GM19351 (cell line): Measurements from ENCODE around the gene IFI16.

ENCODE experiments used
- ATAC-seq: cut with Tn5 transposase; IDR thresholded peaks from one replicate; pipeline ENCODE4 v1.9.1; 2021; ENCODE audit warnings: mild to moderate bottlenecking, moderate library complexity; ENCODE audit not compliant: unreplicated experiment

The IFI16 gene

GRCh38 chr1:159056069-159056698 is 46.5 kb downstream of the IFI16 start:
- ATAC-seq: no peak

GRCh38 chr1:159058751-159059150 is 49.0 kb downstream of the IFI16 start:
- no peak for ATAC-seq

- no peak for ATAC-seq
Measured at GRCh38 chr1:159065106-159065505, 55.4 kb downstream of the IFI16 start.

- no peak for ATAC-seq
Measured at GRCh38 chr1:159066108-159066507, 56.4 kb downstream of the IFI16 start.

GRCh38 chr1:159067699-159068621 is 58.3 kb downstream of the IFI16 start:
- ATAC-seq: peak; percentile 81

- no peak for ATAC-seq
Measured at GRCh38 chr1:159068886-159069285, 59.2 kb downstream of the IFI16 start.

- ATAC-seq: no peak
Measured at GRCh38 chr1:159071970-159072582, 62.4 kb downstream of the IFI16 start.

- ATAC-seq: peak; percentile 84
Measured at GRCh38 chr1:159076438-159077119, 66.9 kb downstream of the IFI16 start, which contains the start of gene AIM2. AIM2 (minus strand) TSS chr1:159076766; CDS start chr1:159073499, 3,267 bp downstream.

GRCh38 chr1:159077120-159077961 is 67.6 kb downstream of the IFI16 start:
- peak; percentile 61 for ATAC-seq

GRCh38 chr1:159079525-159079924 is 69.8 kb downstream of the IFI16 start:
- no peak for ATAC-seq

GRCh38 chr1:159081626-159082025 is 71.9 kb downstream of the IFI16 start:
- no peak for ATAC-seq

GRCh38 chr1:159083013-159083412 is 73.3 kb downstream of the IFI16 start:
- no peak for ATAC-seq

GRCh38 chr1:159084152-159084551 is 74.4 kb downstream of the IFI16 start:
- no peak for ATAC-seq

GRCh38 chr1:159084867-159085266 is 75.2 kb downstream of the IFI16 start:
- ATAC-seq: no peak

GRCh38 chr1:159088050-159088449 is 78.3 kb downstream of the IFI16 start:
- no peak for ATAC-seq

- no peak for ATAC-seq
Measured at GRCh38 chr1:159088546-159089183, 79.0 kb downstream of the IFI16 start.

GRCh38 chr1:159089184-159089791 is 79.6 kb downstream of the IFI16 start:
- ATAC-seq: peak; percentile 61

GRCh38 chr1:159090286-159091179 is 80.8 kb downstream of the IFI16 start:
- no peak for ATAC-seq
